WI38 (cell line): ENCODE measurements around the gene STK26.

ENCODE experiments used
- H3K4me3 ChIP-seq: 2 replicates; pipeline ENCODE4 v1.5.1; 2011; ENCODE audit warnings: low read depth, mild to moderate bottlenecking, control low read depth, low read length
- CTCF ChIP-seq: IDR thresholded peaks from 2 replicates; pipeline ENCODE4 v1.5.1; 2012; ENCODE audit warnings: low read depth, mild to moderate bottlenecking, control low read depth, low read length

STK26 gene

GRCh38 chrX:132058050-132058449, 34.9 kb downstream of the STK26 start:
- no peak for TF ChIP-seq CTCF
- H3K4me3 ChIP-seq: no peak overlapping the region

GRCh38 chrX:132058975-132059374, 35.9 kb downstream of the STK26 start:
- H3K4me3 ChIP-seq: no peak overlapping the region
- no peak for TF ChIP-seq CTCF

GRCh38 chrX:132059973-132060540, 37.0 kb downstream of the STK26 start:
- TF ChIP-seq CTCF: no peak

GRCh38 chrX:132063334-132063733, 40.2 kb downstream of the STK26 start:
- no peak for TF ChIP-seq CTCF
- H3K4me3 ChIP-seq: no peak overlapping the region

More at GRCh38 chrX:132059973-132060540, 37.0 kb downstream of the STK26 start:
- H3K4me3 ChIP-seq: no peak overlapping the region

- TF ChIP-seq CTCF: no peak
- H3K4me3 ChIP-seq: no peak overlapping the region
Observed at GRCh38 chrX:132063862-132064261, 40.8 kb downstream of the STK26 start.

- H3K4me3 ChIP-seq: no peak overlapping the region
- TF ChIP-seq CTCF: no peak
Observed at GRCh38 chrX:132068405-132068804, 45.3 kb downstream of the STK26 start.

- no peak for TF ChIP-seq CTCF
- H3K4me3 ChIP-seq: no peak overlapping the region
Observed at GRCh38 chrX:132071254-132071653, 48.2 kb downstream of the STK26 start.
